Posterior cingulate gyrus (tissue), 11 donors: ENCODE results near the gene ACVRL1.

Experiments
- DNase-seq, 10 donors: peaks; one replicate each; pipeline versions ENCODE4 v3.0.0 to v3.0.0-alpha.2; 2020 to 2021; ENCODE audit warnings: mixed read lengths in 3 of 10
- intact Hi-C: fragments of 100-400 bp; cut with DNase I; formaldehyde crosslinking; loops from one replicate; pipeline ENCODE4 v1.15.1; 2023

ACVRL1 gene

DNA sequence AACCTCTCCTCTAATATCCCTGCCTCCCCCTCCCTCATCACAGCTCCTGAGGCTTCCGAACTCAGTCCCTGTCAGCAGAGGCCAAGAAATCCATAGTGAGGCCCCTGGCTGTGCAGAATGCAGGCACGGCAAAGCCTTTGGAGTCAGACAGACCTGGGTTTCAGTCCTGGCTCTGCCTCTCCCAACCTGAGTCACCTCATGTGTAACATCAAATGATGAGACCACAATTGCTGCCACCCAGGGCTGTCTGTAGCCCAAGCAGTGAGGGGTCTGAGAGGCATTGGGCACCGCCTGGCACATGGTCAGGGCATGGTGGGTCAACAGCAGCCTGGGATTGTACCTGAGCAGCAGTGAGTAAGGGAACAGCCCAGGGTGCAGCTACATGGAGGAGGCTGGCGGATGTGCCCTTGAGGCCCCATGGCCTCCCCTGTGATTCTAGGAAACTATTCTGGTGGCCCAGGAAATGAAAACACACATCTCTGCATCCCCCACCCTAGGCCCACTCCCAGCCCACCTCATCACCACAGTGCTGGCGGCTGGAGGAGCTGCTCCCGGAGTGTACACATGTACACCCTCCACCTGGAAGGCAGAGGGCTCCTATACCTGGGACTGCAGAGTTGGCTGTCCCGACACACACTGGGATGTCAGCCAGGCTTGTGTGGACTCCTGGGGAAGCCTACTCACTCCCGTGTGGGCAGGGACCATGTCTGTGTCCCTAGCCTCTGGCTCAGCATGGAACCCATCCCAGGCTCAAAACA, 11.7 kb upstream of the ACVRL1 start:
- intact Hi-C loops = loop anchor here (1.0 kb wide), 1 partner anchor 85 kb away; no protein-coding TSS in a partner anchor
- peak in 1 of 10 donors; percentile 67 for DNase-seq

DNA sequence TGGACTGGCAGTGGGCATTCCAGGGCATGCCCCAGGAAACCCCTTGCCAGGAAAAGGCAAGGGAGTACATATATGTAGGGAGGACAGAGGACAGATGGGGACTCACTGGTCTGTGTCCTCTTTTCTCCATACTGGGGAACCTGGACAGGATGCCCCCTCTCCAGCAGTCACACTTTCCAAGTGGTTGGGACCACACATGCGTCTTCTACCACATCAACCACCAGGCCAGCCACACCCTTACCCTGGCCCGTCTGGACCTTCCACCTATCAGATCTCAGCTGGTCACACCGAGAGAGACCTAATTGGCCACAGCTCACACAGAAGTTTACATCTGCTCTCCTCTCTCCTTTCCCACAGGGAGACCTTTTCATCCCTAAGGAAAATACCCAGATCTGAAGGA, 11.1 kb upstream of the ACVRL1 start:
- intact Hi-C loops = no loop called here
- DNase-seq = peak in 1 of 10 donors; percentile 32

DNA sequence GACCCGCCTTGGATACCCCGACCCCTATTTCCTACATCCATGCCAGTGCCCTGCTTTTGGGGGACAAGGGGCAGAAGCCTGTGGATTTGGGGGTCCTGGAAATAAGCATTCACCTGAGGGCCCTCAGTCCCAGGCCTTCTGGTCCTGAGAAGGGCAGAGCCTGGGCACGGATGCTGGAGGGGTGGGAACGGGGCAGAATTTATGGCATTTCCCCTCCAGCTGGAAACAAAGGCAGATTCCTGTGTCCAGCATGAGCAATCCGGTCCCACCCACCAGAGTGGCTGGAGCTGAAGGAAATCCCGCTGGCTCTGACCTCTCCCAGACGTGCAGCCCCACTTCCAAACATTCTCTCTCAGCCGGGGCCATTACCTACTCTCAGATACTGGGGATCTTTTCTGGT, 10.1 kb upstream of the ACVRL1 start:
- DNase-seq = peak in 1 of 10 donors; percentile 21
- intact Hi-C loops = no loop called here

DNA sequence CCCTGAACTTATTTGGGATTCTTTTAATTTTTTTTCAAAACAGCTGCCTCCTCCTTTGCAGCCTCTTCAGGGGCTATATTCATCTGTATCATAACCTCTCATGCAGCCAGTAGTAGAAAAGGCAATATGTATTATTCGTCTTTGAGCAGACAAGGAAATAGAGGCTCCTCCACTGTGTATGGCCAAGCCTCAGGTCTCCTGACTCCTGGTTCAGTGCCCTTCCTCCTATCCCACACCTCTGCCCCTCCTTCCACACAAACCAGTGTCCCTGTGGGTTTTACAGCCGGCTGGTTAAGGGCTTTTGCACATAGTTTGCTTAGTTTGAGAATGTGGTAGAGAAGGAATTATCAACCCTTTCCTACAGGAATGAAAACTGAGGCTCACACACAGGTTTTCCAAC, 8.8 kb upstream of the ACVRL1 start:
- intact Hi-C loops = no loop called here
- DNase-seq = no peak

DNA sequence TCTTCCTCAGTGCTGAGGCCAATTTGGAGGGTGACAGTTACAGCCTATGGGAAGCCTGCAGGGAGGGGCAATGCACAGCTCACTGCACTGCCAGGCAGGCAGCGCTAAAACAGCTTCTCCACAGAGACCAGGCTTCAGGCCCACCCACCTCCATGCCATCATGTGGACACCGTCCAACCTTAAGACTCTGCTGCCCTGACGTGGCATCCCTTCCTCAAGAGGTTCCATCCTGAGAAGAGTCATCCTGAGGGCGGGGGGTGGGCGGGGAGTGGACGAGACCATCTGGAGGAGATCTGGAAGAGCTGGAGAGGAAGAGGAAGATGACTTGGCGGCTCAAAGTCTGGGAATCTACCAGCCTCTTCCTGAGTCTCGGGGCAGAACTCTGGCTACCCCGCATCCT, 8.4 kb upstream of the ACVRL1 start:
- intact Hi-C loops = no loop called here

DNA sequence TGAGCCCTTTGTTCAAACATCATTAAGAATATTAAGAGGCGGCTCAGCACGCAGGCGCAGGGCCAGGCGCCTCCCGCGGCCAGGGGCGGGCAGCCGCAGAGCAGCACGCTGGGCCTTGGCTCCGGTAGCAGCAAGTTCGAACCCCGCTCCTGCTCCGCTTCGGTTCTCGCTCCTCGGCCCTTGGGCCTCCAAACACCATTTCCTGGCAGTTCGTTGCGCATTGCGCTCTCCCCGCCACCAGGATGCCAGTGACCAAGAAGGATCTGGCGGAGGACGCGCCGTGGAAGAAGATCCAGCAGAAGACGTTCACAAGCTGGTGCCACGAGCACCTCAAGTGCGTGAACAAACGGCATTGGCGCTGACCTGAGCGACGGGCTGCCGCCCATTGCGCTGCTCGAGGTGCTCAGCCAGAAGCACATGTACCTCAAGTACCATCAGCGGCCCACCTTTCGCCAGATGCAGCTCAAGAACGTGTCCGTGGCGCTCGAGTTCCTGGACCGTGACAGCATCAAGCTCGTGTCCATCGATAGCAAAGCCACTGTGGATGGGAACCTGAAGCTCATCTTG, 6.9 kb upstream of the ACVRL1 start:
- DNase-seq = peak in 1 of 10 donors; percentile 71
- intact Hi-C loops = no loop called here

More for the DNA sequence above, 8.4 kb upstream of the ACVRL1 start:
- DNase-seq = peak in 1 of 10 donors; percentile 30

DNA sequence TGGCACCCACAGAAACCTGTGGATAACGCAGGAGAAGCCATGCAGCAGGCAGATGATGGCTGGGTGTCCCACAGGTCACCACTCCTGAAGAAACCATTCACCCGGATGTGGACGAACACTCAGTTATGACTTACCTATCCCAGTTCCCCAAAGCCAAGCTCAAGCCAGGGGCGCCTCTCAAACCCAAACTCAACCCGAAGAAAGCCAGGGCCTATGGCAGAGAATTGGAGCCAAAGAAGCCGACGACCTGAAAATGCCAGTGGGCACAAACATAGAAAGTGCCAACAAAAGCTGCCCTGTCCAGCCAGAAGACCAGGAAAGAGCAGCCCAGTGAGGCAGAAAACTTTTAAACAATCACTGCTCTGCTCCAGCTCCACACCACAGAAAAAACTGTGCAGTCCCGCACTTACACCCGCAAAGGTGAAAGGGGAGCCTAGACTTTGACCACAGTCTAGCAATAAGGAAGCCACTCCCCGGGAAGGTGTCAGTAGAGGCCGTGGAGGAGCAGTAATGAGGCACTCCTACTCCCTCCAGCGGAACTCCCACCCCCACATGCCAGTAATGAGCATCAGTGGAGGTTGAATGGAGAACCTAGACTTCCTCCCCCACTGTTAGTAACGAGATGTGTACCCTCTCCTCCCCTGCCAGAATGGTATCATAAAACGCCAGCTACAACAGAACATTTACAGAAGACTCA, 6.0 kb upstream of the ACVRL1 start:
- intact Hi-C loops = no loop called here

DNA sequence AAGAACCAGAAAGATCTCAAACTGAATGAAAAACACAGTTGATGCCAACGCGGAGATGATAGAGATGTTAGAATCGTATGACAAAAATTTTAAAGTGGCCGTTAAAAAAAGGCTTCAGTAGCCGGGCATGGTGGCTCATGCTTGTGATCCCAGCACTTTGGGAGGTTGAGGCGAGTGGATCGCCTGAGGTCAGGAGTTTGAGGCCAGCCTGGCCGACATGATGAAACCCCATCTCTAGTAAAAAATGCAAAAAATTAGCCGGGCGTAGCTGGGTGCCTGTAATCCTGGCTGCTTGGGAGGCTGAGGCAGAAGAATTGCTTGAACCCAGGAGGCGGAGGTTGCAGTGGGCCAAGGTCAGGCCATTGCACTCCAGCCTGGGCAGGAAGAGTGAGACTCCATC, 5.4 kb upstream of the ACVRL1 start:
- intact Hi-C loops = no loop called here
- peak in 1 of 10 donors; percentile 14 for DNase-seq

More for the DNA sequence above, 6.0 kb upstream of the ACVRL1 start:
- DNase-seq = peak in 1 of 10 donors; percentile 51

DNA sequence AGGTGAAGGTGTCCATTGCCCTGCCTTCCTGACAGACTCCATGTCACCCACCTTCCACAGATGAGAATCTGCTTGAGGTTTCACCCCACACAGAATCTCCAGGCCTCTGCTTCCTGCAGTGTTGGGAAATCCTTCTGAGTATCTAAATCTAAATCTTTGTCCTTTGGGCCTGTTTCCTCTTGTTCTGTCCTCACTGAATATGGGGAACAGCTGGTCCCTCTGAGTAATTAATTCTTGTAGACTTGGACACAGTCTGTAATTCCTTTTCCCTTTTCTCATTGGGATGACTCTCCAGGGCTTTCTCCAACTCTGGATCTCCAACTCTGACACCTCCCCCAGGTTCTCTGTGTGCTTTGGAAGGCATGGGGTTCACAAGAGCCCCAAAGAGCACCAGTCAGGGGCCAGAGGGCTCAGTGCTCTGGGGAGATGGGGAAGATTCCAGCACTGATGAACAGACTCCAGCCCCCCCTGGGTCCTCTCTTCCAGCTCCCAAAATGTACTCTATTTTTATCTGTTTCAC, 2.3 kb upstream of the ACVRL1 start:
- intact Hi-C loops = no loop called here
- peak in 1 of 10 donors; percentile 15 for DNase-seq

DNA sequence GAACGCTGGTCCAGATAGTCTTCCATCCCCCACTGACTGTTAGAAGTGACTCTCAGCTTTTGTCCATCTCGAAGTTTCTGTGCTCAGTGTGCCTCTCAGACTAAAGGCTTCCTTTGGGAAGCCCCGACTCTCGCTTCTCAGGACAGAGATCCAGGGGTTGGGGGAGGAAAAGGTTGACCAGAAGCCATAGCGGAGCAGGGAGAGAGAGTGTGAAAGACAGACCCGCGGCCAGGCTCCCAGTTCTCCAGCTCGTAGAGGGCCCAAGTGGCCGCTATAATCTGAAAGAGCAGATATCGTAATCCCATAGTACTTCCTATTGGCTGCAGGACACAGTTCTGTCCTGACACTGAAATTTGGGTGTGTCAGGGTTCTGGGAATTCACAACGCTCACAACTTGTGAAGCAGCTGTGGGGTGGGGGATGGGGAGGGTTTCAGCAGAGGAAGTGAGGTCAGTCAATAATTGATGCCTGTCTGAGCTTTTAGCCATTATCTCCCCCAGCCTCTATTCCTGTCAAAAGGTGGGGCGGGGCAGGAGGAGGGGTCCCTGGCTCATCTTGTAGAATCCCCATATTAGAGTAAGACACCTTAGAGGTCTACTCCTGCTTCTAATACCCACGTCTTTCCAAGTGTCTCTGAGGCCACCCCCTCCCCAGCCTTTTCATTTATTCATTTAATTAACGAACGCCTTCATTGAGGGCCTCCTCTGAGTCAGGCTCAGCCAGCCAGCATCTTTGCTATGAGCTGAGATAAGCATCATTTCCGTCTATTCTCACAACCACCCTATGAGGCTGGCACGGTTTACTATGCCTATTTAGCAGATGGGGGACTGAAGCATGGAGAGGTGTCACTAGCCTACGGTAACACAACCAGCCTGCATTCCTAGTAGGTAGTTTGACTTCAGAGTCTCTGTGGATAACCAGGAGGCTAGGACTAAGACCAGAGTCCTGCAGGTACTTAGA, 1.6 kb upstream of the ACVRL1 start:
- intact Hi-C loops = no loop called here
- peak in 2 of 10 donors; percentile 21 to 60 for DNase-seq

DNA sequence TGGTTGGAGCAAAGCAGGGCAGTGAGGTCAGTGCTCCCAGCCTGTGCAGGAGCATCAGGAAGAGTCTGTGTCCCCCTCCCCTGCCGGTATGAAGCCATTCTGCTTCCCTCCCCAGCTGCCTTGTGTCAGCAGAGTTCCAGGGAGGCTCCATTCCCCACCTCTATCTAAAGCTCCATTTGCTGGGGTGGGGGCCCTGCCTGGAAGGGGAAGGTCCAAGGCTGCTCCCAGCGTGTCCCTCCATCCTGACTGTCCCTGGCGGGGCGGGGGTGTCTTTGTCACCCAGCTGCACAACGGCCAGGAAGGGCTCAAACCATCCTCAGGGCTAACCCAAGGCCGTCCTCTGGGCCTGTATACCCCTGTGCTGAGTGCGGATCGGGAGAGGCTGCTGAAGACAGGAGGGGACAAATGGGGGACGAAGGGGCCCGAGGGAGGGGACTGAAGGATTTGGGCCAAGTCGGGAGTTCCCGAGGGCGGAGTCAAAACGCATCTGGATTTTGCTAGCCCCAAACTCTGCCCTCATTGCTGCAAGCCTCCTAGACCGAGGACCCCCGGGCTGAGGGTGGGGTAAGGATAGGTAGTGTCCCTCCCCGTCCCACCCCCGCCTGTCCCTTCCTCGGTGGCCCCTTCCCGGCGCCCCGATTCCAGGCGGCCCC, 748 bp upstream of the ACVRL1 start:
- peak in 2 of 10 donors; percentile 41 to 75 for DNase-seq
- intact Hi-C loops = no loop called here

DNA sequence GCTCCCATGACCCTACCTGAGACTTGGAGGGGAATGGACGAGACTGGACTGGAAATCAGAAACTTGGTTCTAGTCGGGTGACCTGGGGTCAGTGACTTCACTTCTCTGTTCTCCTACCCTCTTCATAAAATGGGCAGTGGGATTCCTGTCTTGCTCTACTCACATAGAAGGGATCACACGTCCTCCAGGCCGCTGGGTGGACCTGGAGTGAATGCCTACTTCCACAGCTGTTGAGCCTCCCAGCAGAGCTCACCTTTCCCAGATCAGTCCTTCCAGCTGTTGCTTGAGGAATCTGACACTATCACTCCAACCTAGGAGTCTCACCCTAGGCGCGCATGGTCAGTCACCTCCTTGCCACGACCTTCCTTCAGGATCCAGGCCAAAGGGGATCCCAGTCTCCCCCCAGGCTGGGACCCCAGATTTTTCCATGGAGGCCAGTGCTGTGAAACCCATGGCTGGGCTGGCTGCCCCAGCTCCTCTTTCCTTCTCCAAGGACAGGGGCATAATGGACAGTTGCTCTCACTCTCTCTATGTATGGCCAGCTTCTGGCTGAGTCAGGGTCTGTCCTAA, 637 bp downstream of the ACVRL1 start:
- intact Hi-C loops = no loop called here

DNA sequence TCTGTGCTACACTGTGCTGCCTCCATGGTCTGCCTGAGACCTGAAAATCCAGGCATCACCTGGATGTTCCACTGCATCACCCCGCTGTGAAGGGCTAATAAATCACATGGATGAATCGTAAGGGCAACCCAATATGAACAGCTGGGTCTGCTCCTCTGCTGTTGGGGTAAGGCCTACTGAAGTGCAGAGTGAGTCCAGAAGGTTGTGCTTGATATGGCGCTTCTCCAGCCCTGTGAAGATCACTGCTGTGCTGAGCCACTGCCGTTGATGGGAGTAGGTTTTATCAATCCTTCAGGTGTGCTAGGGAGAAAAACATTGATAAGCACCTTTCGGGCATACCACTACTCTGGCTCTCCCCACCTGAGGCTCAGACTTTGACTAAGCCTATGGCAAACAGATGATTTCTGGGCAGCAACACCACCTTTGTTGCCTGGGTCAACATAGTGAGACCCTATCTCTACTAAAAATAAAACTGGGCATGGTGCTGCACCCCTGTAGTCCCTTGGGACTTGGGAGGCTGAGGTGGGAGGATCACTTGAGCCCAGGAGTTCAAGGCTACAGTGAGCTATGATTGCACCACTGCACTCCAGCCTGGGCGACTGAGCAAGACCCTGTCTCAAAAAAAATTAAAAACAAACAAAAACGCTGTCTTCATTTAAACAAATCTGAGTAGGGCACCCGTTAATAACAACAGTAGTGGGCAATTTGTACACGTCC, 1.7 kb downstream of the ACVRL1 start:
- DNase-seq = no peak
- intact Hi-C loops = no loop called here

More for the DNA sequence above, 637 bp downstream of the ACVRL1 start:
- peak in 2 of 10 donors; percentile 21 to 33 for DNase-seq

DNA sequence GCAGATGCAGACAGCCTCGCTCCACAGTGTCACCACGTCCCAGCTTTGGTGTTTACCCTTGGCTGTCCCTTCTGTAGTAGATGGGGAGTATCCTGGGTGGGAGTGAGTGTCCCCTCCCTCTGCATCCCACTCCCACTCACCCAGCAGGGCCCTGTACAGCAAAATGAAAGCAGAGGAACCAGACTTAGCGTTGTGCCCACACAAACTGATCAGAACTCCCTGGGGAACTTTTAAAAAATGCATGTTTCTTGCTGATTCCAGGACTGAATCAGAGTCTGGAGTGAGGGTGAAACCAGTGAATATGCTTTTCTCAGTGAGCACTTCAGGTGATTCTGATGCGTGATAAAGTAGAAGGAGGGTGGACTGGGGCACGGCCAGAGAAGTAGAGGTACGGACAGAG, 2.9 kb downstream of the ACVRL1 start:
- peak in 2 of 10 donors; percentile 18 to 38 for DNase-seq
- intact Hi-C loops = no loop called here

DNA sequence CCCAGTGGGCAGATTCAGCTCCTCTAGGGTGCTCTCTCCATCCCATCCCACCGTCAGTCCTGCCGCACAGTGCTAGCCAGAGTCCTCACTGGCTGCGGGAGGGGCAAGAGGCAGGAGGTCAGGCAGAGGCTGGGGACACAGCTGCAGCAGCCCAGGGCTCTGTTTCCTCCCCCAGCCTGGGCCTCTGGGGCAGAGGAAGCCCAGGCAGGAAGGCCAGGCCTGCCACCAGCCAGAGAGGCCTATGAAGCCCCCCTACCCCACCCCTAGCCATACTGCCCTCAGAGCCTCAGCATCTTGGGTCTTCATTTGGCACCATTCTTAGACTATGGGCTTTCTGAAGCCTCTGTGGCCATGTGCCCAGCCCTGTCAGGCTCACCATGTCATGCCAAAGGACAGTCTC, 3.4 kb downstream of the ACVRL1 start:
- intact Hi-C loops = no loop called here
- peak in 2 of 10 donors; percentile 52 to 57 for DNase-seq

DNA sequence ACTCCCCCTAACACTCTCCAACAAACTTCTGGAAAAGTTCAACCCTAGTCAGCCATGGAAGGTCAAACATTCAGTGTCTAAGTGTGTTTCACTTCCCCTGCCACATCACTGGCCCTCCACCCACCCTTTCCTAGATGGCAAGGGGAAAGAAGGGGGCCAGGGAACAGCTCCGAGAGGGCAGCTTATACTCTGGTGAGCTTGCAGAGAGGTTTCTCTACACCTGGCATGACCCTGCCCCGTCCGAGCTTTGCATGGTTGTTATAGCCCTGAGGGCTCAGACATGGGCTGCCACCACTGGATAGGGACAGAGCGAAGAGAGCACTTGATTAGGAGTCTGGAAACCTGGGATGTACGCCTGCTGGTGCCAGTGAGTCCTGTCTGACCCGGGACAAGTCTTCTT, 4.0 kb downstream of the ACVRL1 start:
- intact Hi-C loops = no loop called here
- DNase-seq = peak in 2 of 10 donors; percentile 29 to 68

DNA sequence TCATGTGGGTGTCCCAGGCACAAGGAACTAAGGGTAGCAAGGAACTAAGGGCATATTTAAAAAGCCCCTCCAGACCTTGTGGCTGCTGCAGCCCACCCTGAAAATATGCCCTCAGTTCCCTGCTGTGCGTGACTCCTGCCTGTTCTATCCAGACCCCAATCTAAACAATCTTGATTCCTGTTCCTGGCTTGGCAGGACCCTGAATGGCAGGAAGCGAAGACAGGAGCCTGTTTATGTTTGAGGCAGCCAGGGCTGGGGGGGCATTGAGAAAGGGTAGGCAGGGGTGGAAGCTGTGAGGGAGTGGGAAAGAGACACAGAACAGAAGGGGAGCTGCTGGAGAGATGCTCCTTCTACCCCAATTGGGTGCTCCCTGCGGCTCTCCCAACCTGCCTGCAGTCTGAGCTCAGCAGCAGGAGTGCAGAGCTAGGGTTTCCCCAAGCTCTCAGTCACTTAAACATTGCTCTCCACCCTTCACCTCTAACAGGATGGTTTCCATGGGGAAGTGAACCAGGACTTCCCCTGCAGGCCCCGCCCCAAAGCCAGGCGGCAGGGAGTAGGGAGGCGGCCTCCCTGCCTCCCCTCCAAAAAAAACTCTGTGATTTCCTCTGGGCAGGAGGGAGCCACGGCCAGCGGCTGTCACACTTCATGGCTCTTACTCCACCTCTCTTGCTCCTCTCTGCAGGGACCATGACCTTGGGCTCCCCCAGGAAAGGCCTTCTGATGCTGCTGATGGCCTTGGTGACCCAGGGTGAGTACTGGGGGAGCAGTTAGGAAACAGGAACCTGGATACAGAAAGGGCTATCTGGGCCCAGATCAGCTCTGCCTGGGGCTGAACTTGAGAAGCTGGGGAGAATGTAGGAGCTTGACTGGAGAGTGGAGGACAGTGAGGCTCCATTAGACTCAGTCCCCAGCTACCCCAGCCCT, 4.7 kb downstream of the ACVRL1 start:
- intact Hi-C loops = no loop called here

More for the DNA sequence above, 4.7 kb downstream of the ACVRL1 start:
- DNase-seq = peak in 2 of 10 donors; percentile 69 to 72
